ENCODE measurements around the gene WNT4.

- TF ChIP-seq CTCF (IDR thresholded peaks at IDR 0.05; ENCODE audit: low read depth, low read length) (no peak), EZH2phosphoT487 (IDR thresholded peaks at IDR 0.05; ENCODE audit: low read depth) (no peak)
Observed at GRCh38 chr1:22141554-22142314, 1.2 kb downstream of the WNT4 start.
